HT1080 (cell line): ENCODE results near the gene FKBP1B. TPM values are rescaled to one million over a fixed set of nuclear protein-coding genes. Genes with fewer than 3 reads are reported as not detected.
A peak's percentile ranks its signal among the peaks of the same experiment; 100 is the strongest.
"Not testable (repeated sequence)": the region's sequence is repeated elsewhere in the genome, so short reads cannot be mapped to it uniquely, and the experiment has no call there.

Experiments
- DNase-seq: peaks from one replicate; pipeline ENCODE4 v3.0.0-alpha.2; 2015; ENCODE audit warnings: low read depth
- polyA plus RNA-seq, 2 experiments: library from polyadenylated mRNA; depleted of rRNA; stranded (reverse); fragments of >200 nt; gene quantifications; 2 replicates each; pipeline ENCODE4 v1.2.3, GENCODE V29; 2015
- total RNA-seq: library from RNA; depleted of rRNA; stranded (reverse); fragments of >200 nt; shearing (Covaris generic); gene quantifications from 2 replicates; pipeline ENCODE4 v1.2.3, GENCODE V29; 2014; rRNA removed

FKBP1B gene
- total RNA-seq = 0.56 and 0.63 TPM in 2 replicates
- polyA plus RNA-seq (2015; cell fraction: cytosol; rRNA removed) = 0.46 and 0.52 TPM in 2 replicates
- polyA plus RNA-seq (2015; cell fraction: nucleus; rRNA removed) = 0.12 TPM in 1 of 2 replicates, not detected in the other

GRCh38 chr2:24049485-24050021 is at the start of gene FKBP1B:
Gene FKBP1B (plus strand): TSS chr2:24049741. CDS start chr2:24049850, 109 bp downstream.
- DNase-seq = peak; percentile 49

GRCh38 chr2:24007693-24008092 is 41.8 kb upstream of the FKBP1B start:
- no peak for DNase-seq

GRCh38 chr2:24008672-24009366 is 40.7 kb upstream of the FKBP1B start:
- DNase-seq = no peak

GRCh38 chr2:24009367-24009679 is 40.2 kb upstream of the FKBP1B start:
- no peak for DNase-seq

GRCh38 chr2:24009680-24010476 is 39.7 kb upstream of the FKBP1B start, which contains the start of gene MFSD2B:
Gene MFSD2B (plus strand): TSS chr2:24010085. CDS start chr2:24010097, 12 bp downstream.
- no peak for DNase-seq

- no peak for DNase-seq
Observed at GRCh38 chr2:24010477-24011249, 38.9 kb upstream of the FKBP1B start.

- no peak for DNase-seq
Observed at GRCh38 chr2:24011250-24012104, 38.1 kb upstream of the FKBP1B start.

GRCh38 chr2:24012521-24013188 is 36.9 kb upstream of the FKBP1B start:
- DNase-seq = no peak

GRCh38 chr2:24014902-24015301 is 34.6 kb upstream of the FKBP1B start:
- DNase-seq = not testable (repeated sequence)

GRCh38 chr2:24015562-24016375 is 33.8 kb upstream of the FKBP1B start:
- peak; percentile 91 for DNase-seq

- DNase-seq = no peak
Observed at GRCh38 chr2:24016376-24016761, 33.2 kb upstream of the FKBP1B start.

GRCh38 chr2:24016853-24017703 is 32.5 kb upstream of the FKBP1B start:
- DNase-seq = no peak

- no peak for DNase-seq
Observed at GRCh38 chr2:24017711-24018110, 31.8 kb upstream of the FKBP1B start.

GRCh38 chr2:24018241-24018640 is 31.3 kb upstream of the FKBP1B start:
- DNase-seq = no peak

GRCh38 chr2:24019729-24020128 is 29.8 kb upstream of the FKBP1B start:
- DNase-seq = no peak

GRCh38 chr2:24020244-24020643 is 29.3 kb upstream of the FKBP1B start:
- no peak for DNase-seq

GRCh38 chr2:24021122-24021998 is 28.2 kb upstream of the FKBP1B start:
- DNase-seq = peak; percentile 70
